ENCODE results near the gene EME2.

Gene EME2

GRCh38 chr16:1820096-1820945, 47.7 kb downstream of the EME2 start:
- Histone ChIP-seq H2BK12ac (ENCODE audit: low read length) (no peak overlapping the region), H3K4me3 (ENCODE audit: low read length in 2 of 2) (no peak overlapping the region), H3K18ac (ENCODE audit: low read length) (no peak overlapping the region), H4K91ac (ENCODE audit: low read depth, low read length, poor library complexity) (no peak overlapping the region), H2BK120ac (ENCODE audit: low read depth, low read length) (no peak overlapping the region), H2AK5ac (ENCODE audit: low read depth, low read length) (no peak overlapping the region), H2AFZ (ENCODE audit: low read length) (no peak overlapping the region), H3K27ac (replicated peaks; ENCODE audit: low read length) (no peak overlapping the region), H3K36me3 (replicated peaks in 1 of 2; ENCODE audit: control insufficient read depth in 2 of 2, insufficient read depth in 2 of 2, low read length in 2 of 2) (peaks cover 17 to 52% of the 10 kb centered on the region in 2 donors), H3K79me1 (ENCODE audit: low read depth, low read length) (peaks cover 16% of the 10 kb centered on the region), H3K4me1 (ENCODE audit: control insufficient read depth in 2 of 2, insufficient read depth in 1 of 2, low read depth in 1 of 2, low read length in 2 of 2) (no peaks in the 10 kb centered on the region), H3K14ac (ENCODE audit: low read length) (no peak overlapping the region), H4K8ac (ENCODE audit: low read depth, low read length) (no peak overlapping the region), H3K9me3 (replicated peaks in 1 of 2; ENCODE audit: control insufficient read depth in 2 of 2, insufficient read depth in 1 of 2, low read depth in 1 of 2, low read length in 2 of 2) (no peaks in the 10 kb centered on the region), H3K9ac (ENCODE audit: low read depth, low read length, poor library complexity) (no peak overlapping the region), H3K27me3 (ENCODE audit: control insufficient read depth in 3 of 3, insufficient read depth in 3 of 3, low read depth in 1 of 3, low read length in 3 of 3) (no peaks in the 10 kb centered on the region), H3K4me2 (ENCODE audit: insufficient read depth, low read length, poor library complexity, severe bottlenecking) (no peak overlapping the region), H2BK15ac (ENCODE audit: low read length) (no peak overlapping the region), H2BK5ac (ENCODE audit: low read length) (no peak overlapping the region), H3K4ac (ENCODE audit: low read length) (no peak overlapping the region), H3K23ac (ENCODE audit: low read depth, low read length, poor library complexity) (no peak overlapping the region)
- DNase-seq (ENCODE audit: low spot score), result no peak
- no CpG with 5 or more reads among the region's 25 CpGs for WGBS, 2 donors (ENCODE audit: extremely low coverage in 2 of 2, insufficient read length in 2 of 2, insufficient replicate concordance in 1 of 2)

GRCh38 chr16:1820946-1821290, 48.3 kb downstream of the EME2 start:
- Histone ChIP-seq H4K91ac (ENCODE audit: low read depth, low read length, poor library complexity) (no peak overlapping the region), H3K14ac (ENCODE audit: low read length) (no peak overlapping the region), H3K27ac (replicated peaks; ENCODE audit: low read length) (no peak overlapping the region), H3K18ac (ENCODE audit: low read length) (no peak overlapping the region), H3K23ac (ENCODE audit: low read depth, low read length, poor library complexity) (no peak overlapping the region), H3K36me3 (replicated peaks in 1 of 2; ENCODE audit: control insufficient read depth in 2 of 2, insufficient read depth in 2 of 2, low read length in 2 of 2) (peaks cover 17 to 48% of the 10 kb centered on the region in 2 donors), H4K8ac (ENCODE audit: low read depth, low read length) (peak overlapping the region; percentile 43), H3K4me1 (ENCODE audit: control insufficient read depth in 2 of 2, insufficient read depth in 1 of 2, low read depth in 1 of 2, low read length in 2 of 2) (no peaks in the 10 kb centered on the region), H3K79me1 (ENCODE audit: low read depth, low read length) (peaks cover 19% of the 10 kb centered on the region), H3K27me3 (ENCODE audit: control insufficient read depth in 3 of 3, insufficient read depth in 3 of 3, low read depth in 1 of 3, low read length in 3 of 3) (no peaks in the 10 kb centered on the region), H3K4me3 (ENCODE audit: low read length in 2 of 2) (no peak overlapping the region), H2BK5ac (ENCODE audit: low read length) (no peak overlapping the region), H2BK120ac (ENCODE audit: low read depth, low read length) (no peak overlapping the region), H2BK15ac (ENCODE audit: low read length) (no peak overlapping the region), H2AFZ (ENCODE audit: low read length) (no peak overlapping the region), H3K9ac (ENCODE audit: low read depth, low read length, poor library complexity) (no peak overlapping the region), H3K4me2 (ENCODE audit: insufficient read depth, low read length, poor library complexity, severe bottlenecking) (no peak overlapping the region), H3K9me3 (replicated peaks in 1 of 2; ENCODE audit: control insufficient read depth in 2 of 2, insufficient read depth in 1 of 2, low read depth in 1 of 2, low read length in 2 of 2) (no peaks in the 10 kb centered on the region), H2AK5ac (ENCODE audit: low read depth, low read length) (no peak overlapping the region), H2BK12ac (ENCODE audit: low read length) (no peak overlapping the region), H3K4ac (ENCODE audit: low read length) (no peak overlapping the region)
- DNase-seq (ENCODE audit: low spot score), result no peak
- no CpG with 5 or more reads among the region's 12 CpGs for WGBS, 2 donors (ENCODE audit: extremely low coverage in 2 of 2, insufficient read length in 2 of 2, insufficient replicate concordance in 1 of 2)

- WGBS, 2 donors (ENCODE audit: extremely low coverage in 2 of 2, insufficient read length in 2 of 2, insufficient replicate concordance in 1 of 2), result no CpG with 5 or more reads among the region's 24 CpGs
- no peak overlapping the region for H3K14ac ChIP-seq (ENCODE audit: low read length)
These were observed 49.4 kb downstream of the EME2 start for GRCh38 chr16:1821861-1822611.

GRCh38 chr16:1822801-1823200, 50.2 kb downstream of the EME2 start:
- WGBS, 2 donors (ENCODE audit: extremely low coverage in 2 of 2, insufficient read length in 2 of 2, insufficient replicate concordance in 1 of 2), result no CpG with 5 or more reads among the region's 16 CpGs
- H2AK5ac ChIP-seq (ENCODE audit: low read depth, low read length), result no peak overlapping the region
- no peak for DNase-seq (ENCODE audit: low spot score)
- H3K9me3 ChIP-seq (replicated peaks in 1 of 2; ENCODE audit: control insufficient read depth in 2 of 2, insufficient read depth in 1 of 2, low read depth in 1 of 2, low read length in 2 of 2), result no peaks in the 10 kb centered on the region
- H3K4ac ChIP-seq (ENCODE audit: low read length), result no peak overlapping the region
- no peak overlapping the region for H3K4me2 ChIP-seq (ENCODE audit: insufficient read depth, low read length, poor library complexity, severe bottlenecking)
- H2AFZ ChIP-seq (ENCODE audit: low read length), result no peak overlapping the region
- H3K9ac ChIP-seq (ENCODE audit: low read depth, low read length, poor library complexity), result no peak overlapping the region
- peaks cover 0 to 7% of the 10 kb centered on the region in 2 donors for H3K4me1 ChIP-seq (ENCODE audit: control insufficient read depth in 2 of 2, insufficient read depth in 1 of 2, low read depth in 1 of 2, low read length in 2 of 2)
- no peaks in the 10 kb centered on the region for H3K27me3 ChIP-seq (ENCODE audit: control insufficient read depth in 3 of 3, insufficient read depth in 3 of 3, low read depth in 1 of 3, low read length in 3 of 3)
- H4K8ac ChIP-seq (ENCODE audit: low read depth, low read length), result no peak overlapping the region
- H3K79me1 ChIP-seq (ENCODE audit: low read depth, low read length), result peaks cover 16% of the 10 kb centered on the region
- peaks cover 10 to 32% of the 10 kb centered on the region in 2 donors for H3K36me3 ChIP-seq (replicated peaks in 1 of 2; ENCODE audit: control insufficient read depth in 2 of 2, insufficient read depth in 2 of 2, low read length in 2 of 2)
- no peak overlapping the region for H3K4me3 ChIP-seq (ENCODE audit: low read length in 2 of 2)
- H2BK120ac ChIP-seq (ENCODE audit: low read depth, low read length), result no peak overlapping the region
- H3K18ac ChIP-seq (ENCODE audit: low read length), result no peak overlapping the region
- no peak overlapping the region for H3K23ac ChIP-seq (ENCODE audit: low read depth, low read length, poor library complexity)
- H2BK12ac ChIP-seq (ENCODE audit: low read length), result no peak overlapping the region
- H2BK15ac ChIP-seq (ENCODE audit: low read length), result no peak overlapping the region
- no peak overlapping the region for H3K14ac ChIP-seq (ENCODE audit: low read length)
- H3K27ac ChIP-seq (replicated peaks; ENCODE audit: low read length), result no peak overlapping the region
- H4K91ac ChIP-seq (ENCODE audit: low read depth, low read length, poor library complexity), result no peak overlapping the region
- H2BK5ac ChIP-seq (ENCODE audit: low read length), result no peak overlapping the region

More at GRCh38 chr16:1821861-1822611, 49.4 kb downstream of the EME2 start:
- H3K27me3 ChIP-seq (ENCODE audit: control insufficient read depth in 3 of 3, insufficient read depth in 3 of 3, low read depth in 1 of 3, low read length in 3 of 3), result no peaks in the 10 kb centered on the region
- no peak overlapping the region for H3K23ac ChIP-seq (ENCODE audit: low read depth, low read length, poor library complexity)
- H2BK15ac ChIP-seq (ENCODE audit: low read length), result no peak overlapping the region
- no peaks in the 10 kb centered on the region for H3K9me3 ChIP-seq (replicated peaks in 1 of 2; ENCODE audit: control insufficient read depth in 2 of 2, insufficient read depth in 1 of 2, low read depth in 1 of 2, low read length in 2 of 2)
- no peak overlapping the region for H3K4ac ChIP-seq (ENCODE audit: low read length)
- DNase-seq (ENCODE audit: low spot score), result no peak
- no peak overlapping the region for H2AK5ac ChIP-seq (ENCODE audit: low read depth, low read length)
- peak overlapping the region; percentile 21 for H3K9ac ChIP-seq (ENCODE audit: low read depth, low read length, poor library complexity)
- no peak overlapping the region for H2AFZ ChIP-seq (ENCODE audit: low read length)
- H2BK120ac ChIP-seq (ENCODE audit: low read depth, low read length), result no peak overlapping the region
- no peak overlapping the region for H2BK5ac ChIP-seq (ENCODE audit: low read length)
- H4K8ac ChIP-seq (ENCODE audit: low read depth, low read length), result no peak overlapping the region
- peaks cover 16% of the 10 kb centered on the region for H3K79me1 ChIP-seq (ENCODE audit: low read depth, low read length)
- H3K27ac ChIP-seq (replicated peaks; ENCODE audit: low read length), result no peak overlapping the region
- H2BK12ac ChIP-seq (ENCODE audit: low read length), result no peak overlapping the region
- no peak overlapping the region for H3K4me3 ChIP-seq (ENCODE audit: low read length in 2 of 2)
- H3K4me2 ChIP-seq (ENCODE audit: insufficient read depth, low read length, poor library complexity, severe bottlenecking), result no peak overlapping the region
- no peak overlapping the region for H3K18ac ChIP-seq (ENCODE audit: low read length)
- H3K4me1 ChIP-seq (ENCODE audit: control insufficient read depth in 2 of 2, insufficient read depth in 1 of 2, low read depth in 1 of 2, low read length in 2 of 2), result no peaks in the 10 kb centered on the region
- H3K36me3 ChIP-seq (replicated peaks in 1 of 2; ENCODE audit: control insufficient read depth in 2 of 2, insufficient read depth in 2 of 2, low read length in 2 of 2), result peaks cover 10 to 40% of the 10 kb centered on the region in 2 donors
- H4K91ac ChIP-seq (ENCODE audit: low read depth, low read length, poor library complexity), result no peak overlapping the region

Measured in neuronal stem cell (in vitro differentiated cells).